ENCODE data around the gene MZF1. TPM values are rescaled to one million over a fixed set of nuclear protein-coding genes. Genes with fewer than 3 reads are reported as not detected.

The MZF1 gene
- total and polyA plus RNA-seq, 2 donors (not counting 3 experiments of a cell fraction or from before 2014, with no cell fraction given) = 26.4 to 30.8 TPM

DNA sequence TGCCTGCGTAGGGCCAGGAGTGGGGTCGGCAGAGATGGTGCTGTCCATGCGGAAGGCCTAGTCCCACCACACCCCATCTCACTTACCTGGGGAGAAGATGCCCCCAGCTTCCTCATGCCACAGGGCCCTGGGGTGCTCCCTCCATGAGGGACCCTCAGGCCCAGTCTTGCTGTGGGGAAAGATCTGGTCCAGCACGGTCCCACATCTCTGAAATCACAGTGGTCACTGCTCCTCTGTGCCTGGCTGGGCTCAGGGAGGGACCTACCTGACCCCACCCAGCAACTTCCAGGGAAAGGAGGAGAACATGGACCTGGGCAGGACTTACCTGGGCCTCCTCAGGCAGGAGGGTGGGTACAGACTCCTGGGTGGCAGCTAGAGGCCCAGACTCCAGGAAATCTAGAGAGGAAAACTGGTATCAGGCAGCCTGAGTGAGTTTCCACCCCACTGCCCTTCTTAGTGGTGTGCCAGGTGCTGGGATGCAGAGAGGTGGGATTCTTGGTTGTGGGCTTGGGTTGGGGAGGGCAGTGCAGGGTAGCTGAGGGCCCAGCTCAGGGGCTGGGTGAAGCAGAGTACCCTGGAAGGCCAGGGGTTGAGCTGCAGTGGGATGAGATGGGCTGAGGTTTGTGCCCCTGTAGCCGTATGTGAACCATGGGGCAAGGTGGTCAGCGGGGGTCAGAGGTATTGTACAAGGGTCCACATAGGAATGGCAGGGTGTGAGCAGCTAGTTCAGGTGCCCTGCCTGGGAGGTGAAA lies 3.8 kb downstream of the MZF1 start:
- no peak overlapping the region for H2AFZ ChIP-seq (ENCODE audit: low read depth, low read length)
- H3K27me3 ChIP-seq (ENCODE audit: control insufficient read depth in 2 of 2, insufficient read depth in 2 of 2, low read length in 2 of 2) = no peaks in the 10 kb centered on the region
- peaks cover 13% of the 10 kb centered on the region for H3K4me1 ChIP-seq (ENCODE audit: control insufficient read depth, extremely low read depth, insufficient read depth, low read length)
- DNase-seq (ENCODE audit: low read depth, low spot score) = no peak
- H3K27ac ChIP-seq (ENCODE audit: insufficient read depth, low read depth, low read length) = no peak overlapping the region
- CTCF ChIA-PET = no interaction called here
- no peak for FAIRE-seq
- H3K9me3 ChIP-seq (replicated peaks; ENCODE audit: control insufficient read depth, insufficient read depth, low read length) = no peaks in the 10 kb centered on the region
- no peak overlapping the region for H3K4me2 ChIP-seq (ENCODE audit: insufficient read depth, low read length)
- no peaks in the 10 kb centered on the region for H3K9me1 ChIP-seq (replicated peaks; ENCODE audit: control insufficient read depth, extremely low read depth, insufficient read depth, low read length)
- POLR2A ChIA-PET = no interaction called here
- H3K79me2 ChIP-seq (ENCODE audit: control insufficient read depth, insufficient read depth, low read length) = no peaks in the 10 kb centered on the region
- H4K20me1 ChIP-seq (replicated peaks; ENCODE audit: control insufficient read depth, extremely low read depth, insufficient read depth, low read length) = no peaks in the 10 kb centered on the region
- H3K9ac ChIP-seq (replicated peaks; ENCODE audit: extremely low read depth, insufficient read depth, low read length) = no peak overlapping the region
- H3K36me3 ChIP-seq (ENCODE audit: control insufficient read depth in 2 of 2, extremely low read depth in 1 of 2, insufficient read depth in 2 of 2, low read length in 2 of 2) = peaks cover 0 to 9% of the 10 kb centered on the region in 2 experiments
- H3K4me3 ChIP-seq (replicated peaks in 1 of 3; ENCODE audit: insufficient read depth in 1 of 3, low read depth in 1 of 3, low read length in 3 of 3) = no peak overlapping the region
- BruUV-seq (replicated peaks) = no TSS peak
- TF ChIP-seq POLR2A (IDR thresholded peaks at IDR 0.05; ENCODE audit: low read depth, low read length) (no peak), FOS (IDR thresholded peaks at IDR 0.05; ENCODE audit: borderline replicate concordance, insufficient read depth, low read length) (no peak), CTCF (IDR thresholded peaks at IDR 0.05; ENCODE audit: extremely low read depth in 1 of 2, insufficient read depth in 1 of 2, low read depth in 1 of 2, low read length in 2 of 2) (no peak), GATA2 (IDR thresholded peaks at IDR 0.05; ENCODE audit: insufficient read depth, insufficient read length, low read depth, low read length) (no peak), POLR2AphosphoS5 (IDR thresholded peaks at IDR 0.05; ENCODE audit: insufficient read depth, low read depth, low read length) (no peak), JUN (IDR thresholded peaks at IDR 0.05; ENCODE audit: borderline replicate concordance, insufficient read depth, insufficient read length, low read depth) (no peak), MYC (IDR thresholded peaks at IDR 0.05; ENCODE audit: low read depth, low read length) (no peak), EZH2 (IDR thresholded peaks at IDR 0.05; ENCODE audit: borderline replicate concordance, low read depth, low read length, severe bottlenecking) (no peak)
- TF ChIP-seq, protein P1, sequence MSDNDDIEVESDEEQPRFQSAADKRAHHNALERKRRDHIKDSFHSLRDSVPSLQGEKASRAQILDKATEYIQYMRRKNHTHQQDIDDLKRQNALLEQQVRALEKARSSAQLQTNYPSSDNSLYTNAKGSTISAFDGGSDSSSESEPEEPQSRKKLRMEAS (IDR thresholded peaks at IDR 0.05; ENCODE audit: insufficient read depth, insufficient read length) = no peak
- intact Hi-C loops (cut with micrococcal nuclease) (no loop called here), dilution Hi-C loops (cut with MboI; ENCODE audit: extremely low pct_ligation_motif_present, low sequenced_read_pairs) (no loop called here)
